ENCODE results near the gene LIMS2. TPM values are rescaled to one million over a fixed set of nuclear protein-coding genes. Genes with fewer than 3 reads are reported as not detected.

Gene LIMS2
- polyA plus RNA-seq (2012; ENCODE audit: insufficient read depth, insufficient read length, low read depth): 3.2 TPM

- H3K9me3 ChIP-seq: no peaks in the 10 kb centered on the region
- no peaks in the 10 kb centered on the region for H3K36me3 ChIP-seq
- no peak for TF ChIP-seq CTCF (IDR thresholded peaks at IDR 0.05; ENCODE audit: low read depth, low read length)
- H3K27me3 ChIP-seq: peaks cover 15% of the 10 kb centered on the region
- no peak for DNase-seq
- no peaks in the 10 kb centered on the region for H3K4me1 ChIP-seq
- H3K4me3 ChIP-seq (ENCODE audit: low read depth, low read length): peak within 1 kb of the TSS; percentile 31
Measured at GRCh38 chr2:127675331-127676261, at the start of gene LIMS2. LIMS2 (minus strand) TSS chr2:127675530; CDS start chr2:127675024, 506 bp downstream.

GRCh38 chr2:127722807-127723206, 47.5 kb upstream of the LIMS2 start:
- H3K9me3 ChIP-seq: no peaks in the 10 kb centered on the region
- no peaks in the 10 kb centered on the region for H3K27me3 ChIP-seq
- no peak overlapping the region for H3K4me3 ChIP-seq (ENCODE audit: low read depth, low read length)
- peaks cover 17% of the 10 kb centered on the region for H3K36me3 ChIP-seq
- no peak for DNase-seq
- H3K4me1 ChIP-seq: no peaks in the 10 kb centered on the region
- no peak for TF ChIP-seq CTCF (IDR thresholded peaks at IDR 0.05; ENCODE audit: low read depth, low read length)

DNA sequence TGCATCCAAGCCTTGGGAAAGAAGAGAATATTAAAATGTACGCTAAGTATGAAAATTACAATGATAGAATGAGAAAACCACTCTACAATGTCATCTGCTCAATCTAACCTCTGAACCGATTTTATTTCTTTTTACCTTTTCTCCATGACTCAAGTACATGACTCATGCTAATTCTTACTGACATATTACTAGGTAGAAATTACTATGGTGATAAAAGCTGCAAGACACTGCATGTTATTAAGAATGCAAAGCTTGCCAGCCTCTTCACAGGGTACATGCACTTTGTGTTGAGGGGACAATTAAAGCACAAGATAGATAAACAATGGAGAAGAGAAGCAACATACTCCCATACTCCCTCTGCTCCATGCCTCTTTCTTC, 46.6 kb upstream of the LIMS2 start:
- no peaks in the 10 kb centered on the region for H3K27me3 ChIP-seq
- no peak for DNase-seq
- H3K4me1 ChIP-seq: no peaks in the 10 kb centered on the region
- no peak overlapping the region for H3K4me3 ChIP-seq (ENCODE audit: low read depth, low read length)
- TF ChIP-seq CTCF (IDR thresholded peaks at IDR 0.05; ENCODE audit: low read depth, low read length): no peak
- H3K36me3 ChIP-seq: peaks cover 17% of the 10 kb centered on the region
- H3K9me3 ChIP-seq: no peaks in the 10 kb centered on the region

- H3K4me3 ChIP-seq (ENCODE audit: low read depth, low read length): no peak overlapping the region
- H3K9me3 ChIP-seq: no peaks in the 10 kb centered on the region
- no peak for DNase-seq
- peaks cover 17% of the 10 kb centered on the region for H3K36me3 ChIP-seq
- TF ChIP-seq CTCF (IDR thresholded peaks at IDR 0.05; ENCODE audit: low read depth, low read length): no peak
- no peaks in the 10 kb centered on the region for H3K4me1 ChIP-seq
- no peaks in the 10 kb centered on the region for H3K27me3 ChIP-seq
Measured at GRCh38 chr2:127721311-127721977, 46.1 kb upstream of the LIMS2 start.

- Histone ChIP-seq H3K36me3 (peaks cover 17% of the 10 kb centered on the region), H3K4me3 (ENCODE audit: low read depth, low read length) (no peak overlapping the region), H3K4me1 (no peaks in the 10 kb centered on the region), H3K27me3 (no peaks in the 10 kb centered on the region), H3K9me3 (no peaks in the 10 kb centered on the region)
- DNase-seq: no peak
- TF ChIP-seq CTCF (IDR thresholded peaks at IDR 0.05; ENCODE audit: low read depth, low read length): no peak
Measured at GRCh38 chr2:127719301-127720218, 44.2 kb upstream of the LIMS2 start.

Data from BE2C (cell line).